K562 (cell line): Measurements from ENCODE around the gene LILRB3. TPM values are rescaled to one million over a fixed set of nuclear protein-coding genes. Genes with fewer than 3 reads are reported as not detected.

ENCODE experiments used
- AFF1 ChIP-seq, 2 experiments: fragments of 450-650 bp; IDR thresholded peaks; 2 replicates each; pipeline ENCODE4 v1.6.1; 2018; ENCODE audit warnings: mild to moderate bottlenecking in 2 of 2, low read depth in 1 of 2; ENCODE audit not compliant: partially characterized antibody in 2 of 2
- ATF7 ChIP-seq: fragments of 450-650 bp; IDR thresholded peaks from 2 replicates; pipeline ENCODE4 v1.7.1; 2014; ENCODE audit warnings: mild to moderate bottlenecking, moderate library complexity
- CEBPG ChIP-seq, 3 experiments: fragments of 200-800 bp in 1 of 3; sonication (Bioruptor generic) in 1 of 3; sonication (generic) in 1 of 3; formaldehyde crosslinking in 1 of 3; IDR thresholded peaks in 2 of 3; conservative IDR thresholded peaks in 1 of 3; 2 replicates each; pipeline versions ENCODE4 v1.6.1 to v1.8.0; 2016 to 2022; ENCODE audit warnings: missing compliant biosample characterization in 2 of 3, missing genetic modification characterization in 2 of 3, mild to moderate bottlenecking in 1 of 3, missing genetic modification reagents in 1 of 3
- CHD4 ChIP-seq: fragments of 200-600 bp; sonication (generic); IDR thresholded peaks from 3 replicates; pipeline ENCODE4 v1.6.1; 2012; ENCODE audit warnings: low read depth, mild to moderate bottlenecking, mixed read lengths, low read length, inconsistent platforms; ENCODE audit not compliant: insufficient read depth, insufficient replicate concordance, poor library complexity, severe bottlenecking
- CREB3L1 ChIP-seq: fragments of 450-650 bp; IDR thresholded peaks from 2 replicates; pipeline ENCODE4 v1.6.1; 2014; ENCODE audit warnings: low read depth, mild to moderate bottlenecking, moderate library complexity, borderline replicate concordance
- DPF2 ChIP-seq: fragments of 450-650 bp; IDR thresholded peaks from 2 replicates; pipeline ENCODE4 v1.6.1; 2016
- FOSL1 ChIP-seq: fragments of 200-800 bp; sonication (Bioruptor generic); conservative IDR thresholded peaks from 2 replicates; pipeline ENCODE4 v1.6.1; 2016; ENCODE audit warnings: missing genetic modification characterization, missing compliant biosample characterization
- GATAD2A ChIP-seq: fragments of 450-650 bp; IDR thresholded peaks from 2 replicates; pipeline ENCODE4 v1.6.1; 2017
- KHSRP ChIP-seq: fragments of 450-650 bp; IDR thresholded peaks from 2 replicates; pipeline ENCODE4 v1.6.1; 2017
- MCM2 ChIP-seq: fragments of 450-650 bp; IDR thresholded peaks from 2 replicates; pipeline ENCODE4 v1.6.1; 2017; ENCODE audit warnings: low read depth, mild to moderate bottlenecking
- NFE2 ChIP-seq: IDR thresholded peaks from 2 replicates; pipeline ENCODE4 v1.6.1; 2014; ENCODE audit warnings: antibody characterized with exemption, low read depth
- NR2C2 ChIP-seq, 2 experiments: fragments of 200-800 bp in 1 of 2; sonication (Bioruptor generic) in 1 of 2; sonication (generic) in 1 of 2; formaldehyde crosslinking in 1 of 2; IDR thresholded peaks; 2 replicates each; pipeline versions ENCODE4 v1.6.1 to v1.8.0; 2016 to 2022; ENCODE audit warnings: mild to moderate bottlenecking in 1 of 2, missing compliant biosample characterization in 1 of 2, missing genetic modification characterization in 1 of 2, missing genetic modification reagents in 1 of 2
- SIN3B ChIP-seq: fragments of 450-650 bp; IDR thresholded peaks from 2 replicates; pipeline ENCODE4 v1.6.1; 2017; ENCODE audit warnings: low read depth, mild to moderate bottlenecking, moderate library complexity
- SNIP1 ChIP-seq: fragments of 450-650 bp; IDR thresholded peaks from 2 replicates; pipeline ENCODE4 v1.7.1; 2017; ENCODE audit warnings: low read depth, mild to moderate bottlenecking
- ZFP36 ChIP-seq: fragments of 150-350 bp; IDR thresholded peaks from 2 replicates; pipeline ENCODE4 v1.6.1; 2018; ENCODE audit warnings: low read length, low read depth; ENCODE audit not compliant: partially characterized antibody
- polyA plus RNA-seq, 8 experiments: library from polyadenylated mRNA; depleted of rRNA in 4 of 8; stranded (reverse) in 5 of 8; unstranded in 3 of 8; fragments of >200 nt; fragmentation: Nextera tagmentation in 2 of 8; fragmentation: Illumina TruSeq in 1 of 8; extraction: Ambion mirVana in 2 of 8; extraction: Trizol in 1 of 8; gene quantifications; 2 replicates each; pipeline versions ENCODE4 v1.2.1 to v1.2.3, GENCODE V29; 2011 to 2014; ENCODE audit warnings: inconsistent platforms in 1 of 8, missing spikeins in 1 of 8
- total RNA-seq, 7 experiments: library from RNA; depleted of rRNA in 6 of 7; stranded (reverse); fragments of >200 nt in 6 of 7; fragmentation: Illumina TruSeq in 2 of 7; extraction: Trizol in 2 of 7; gene quantifications; 2 replicates each; pipeline versions ENCODE4 v1.2.1 to v1.2.3, GENCODE V29; 2011 to 2021; ENCODE audit warnings: low replicate concordance in 1 of 7
- TF ChIP-seq, protein P1 (sequence below): fragments of 450-650 bp; IDR thresholded peaks from 2 replicates; pipeline ENCODE4 v1.6.1; 2017; ENCODE audit warnings: antibody characterized with exemption, mild to moderate bottlenecking

Gene LILRB3
- total and polyA plus RNA-seq, 9 of the 15 experiments (the other 6 are each of a cell fraction or from before 2014, with no cell fraction given): 0.01 to 0.09 TPM; not detected in 7

- TF ChIP-seq NFE2: peak; percentile 40; the same call in 1 of the 2 replicates
- no peak for TF ChIP-seq NR2C2 (CRISPR knock-in tag; IDR thresholded peaks at IDR 0.05)
- TF ChIP-seq NR2C2 (tag; IDR thresholded peaks at IDR 0.05): peak; percentile 55
- TF ChIP-seq AFF1 (IDR thresholded peaks at IDR 0.05; ENCODE audit: low read depth in 1 of 2, partially characterized antibody in 2 of 2): no peak
- TF ChIP-seq SNIP1: no peak
- TF ChIP-seq, protein P1, sequence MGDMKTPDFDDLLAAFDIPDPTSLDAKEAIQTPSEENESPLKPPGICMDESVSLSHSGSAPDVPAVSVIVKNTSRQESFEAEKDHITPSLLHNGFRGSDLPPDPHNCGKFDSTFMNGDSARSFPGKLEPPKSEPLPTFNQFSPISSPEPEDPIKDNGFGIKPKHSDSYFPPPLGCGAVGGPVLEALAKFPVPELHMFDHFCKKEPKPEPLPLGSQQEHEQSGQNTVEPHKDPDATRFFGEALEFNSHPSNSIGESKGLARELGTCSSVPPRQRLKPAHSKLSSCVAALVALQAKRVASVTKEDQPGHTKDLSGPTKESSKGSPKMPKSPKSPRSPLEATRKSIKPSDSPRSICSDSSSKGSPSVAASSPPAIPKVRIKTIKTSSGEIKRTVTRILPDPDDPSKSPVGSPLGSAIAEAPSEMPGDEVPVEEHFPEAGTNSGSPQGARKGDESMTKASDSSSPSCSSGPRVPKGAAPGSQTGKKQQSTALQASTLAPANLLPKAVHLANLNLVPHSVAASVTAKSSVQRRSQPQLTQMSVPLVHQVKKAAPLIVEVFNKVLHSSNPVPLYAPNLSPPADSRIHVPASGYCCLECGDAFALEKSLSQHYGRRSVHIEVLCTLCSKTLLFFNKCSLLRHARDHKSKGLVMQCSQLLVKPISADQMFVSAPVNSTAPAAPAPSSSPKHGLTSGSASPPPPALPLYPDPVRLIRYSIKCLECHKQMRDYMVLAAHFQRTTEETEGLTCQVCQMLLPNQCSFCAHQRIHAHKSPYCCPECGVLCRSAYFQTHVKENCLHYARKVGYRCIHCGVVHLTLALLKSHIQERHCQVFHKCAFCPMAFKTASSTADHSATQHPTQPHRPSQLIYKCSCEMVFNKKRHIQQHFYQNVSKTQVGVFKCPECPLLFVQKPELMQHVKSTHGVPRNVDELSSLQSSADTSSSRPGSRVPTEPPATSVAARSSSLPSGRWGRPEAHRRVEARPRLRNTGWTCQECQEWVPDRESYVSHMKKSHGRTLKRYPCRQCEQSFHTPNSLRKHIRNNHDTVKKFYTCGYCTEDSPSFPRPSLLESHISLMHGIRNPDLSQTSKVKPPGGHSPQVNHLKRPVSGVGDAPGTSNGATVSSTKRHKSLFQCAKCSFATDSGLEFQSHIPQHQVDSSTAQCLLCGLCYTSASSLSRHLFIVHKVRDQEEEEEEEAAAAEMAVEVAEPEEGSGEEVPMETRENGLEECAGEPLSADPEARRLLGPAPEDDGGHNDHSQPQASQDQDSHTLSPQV: peak; percentile 29; the same call in 1 of the 2 replicates
- peak; percentile 75 for TF ChIP-seq ATF7
- TF ChIP-seq DPF2: peak; percentile 88
- no peak for TF ChIP-seq KHSRP
- TF ChIP-seq GATAD2A: no peak
- no peak for TF ChIP-seq SIN3B
- peak; percentile 67; the same call in 1 of the 2 replicates for TF ChIP-seq CEBPG (CRISPR knock-in tag; IDR thresholded peaks at IDR 0.05)
- TF ChIP-seq CEBPG (tag; conservative IDR thresholded peaks at IDR 0.05 in 1 of 2, IDR thresholded peaks at IDR 0.05 in 1 of 2): peak in 1 of 2 experiments; percentile 35; a peak in 1 of 4 replicates
- no peak for TF ChIP-seq CREB3L1
- TF ChIP-seq MCM2: no peak
- TF ChIP-seq CHD4: peak; percentile 43
- TF ChIP-seq ZFP36: peak; percentile 44
- TF ChIP-seq FOSL1 (tag): peak; percentile 41
Measured at GRCh38 chr19:54209811-54210494, 12.9 kb downstream of the LILRB3 start (continued).
